GM10248 (cell line): Measurements from ENCODE around the gene GLI1.

Experiments
- CTCF ChIA-PET: fragments of 300-600 bp; sonication (Branson Sonifier 250); formaldehyde crosslinking; extraction: SDS; loops from one replicate; lab custom pipeline; 2021; ENCODE audit warnings: antibody characterized with exemption; lab: Yijun Ruan, JAX
- POLR2A ChIA-PET: fragments of 350-650 bp; sonication (Branson Sonifier 250); formaldehyde crosslinking; extraction: SDS; loops from one replicate; lab custom pipeline; 2020; ENCODE audit warnings: antibody characterized with exemption; lab: Yijun Ruan, JAX
- DNase-seq: peaks from one replicate; pipeline ENCODE4 v3.0.0; 2012; ENCODE audit errors: extremely low spot score
- CTCF ChIP-seq: IDR thresholded peaks from 2 replicates; pipeline ENCODE4 v1.5.1; 2012; ENCODE audit warnings: mild to moderate bottlenecking, low read depth; ENCODE audit errors: extremely low read depth, missing control alignments, control extremely low read depth

Gene GLI1

GRCh38 chr12:57518920-57519795, 59.6 kb downstream of the GLI1 start:
- ChIA-PET CTCF (interaction anchor here (0.6 to 1.5 kb wide), 3 partner anchors 56 to 66 kb away, joined by 3 to 4 read pairs (median 3); no protein-coding TSS in a partner anchor), POLR2A (interaction anchor here (0.7 to 3.7 kb wide), 12 partner anchors 9 to 226 kb away, joined by 3 to 20 read pairs (median 6); partner anchors contain the start of genes ARHGAP9, DCTN2, GLI1 and TSPAN31)
- DNase-seq = no peak
- no peak for TF ChIP-seq CTCF

GRCh38 chr12:57519796-57520052, 60.1 kb downstream of the GLI1 start:
- ChIA-PET CTCF (interaction anchor here (0.9 to 1.5 kb wide), 3 partner anchors 14 to 67 kb away, joined by 3 to 4 read pairs (median 3); no protein-coding TSS in a partner anchor), POLR2A (interaction anchor here (0.5 to 2.1 kb wide), 12 partner anchors 9 to 293 kb away, joined by 3 to 7 read pairs (median 5); partner anchors contain the start of genes ARHGAP9, ARHGEF25, DCTN2 and GLI1)
- no peak for TF ChIP-seq CTCF
- peak; percentile 39 for DNase-seq

- POLR2A ChIA-PET = interaction anchor here (0.5 to 2.1 kb wide), 16 partner anchors 10 to 294 kb away, joined by 3 to 7 read pairs (median 5); partner anchors contain the start of genes ARHGAP9, ARHGEF25, DCTN2 and GLI1
Measured at GRCh38 chr12:57520053-57520818, 60.7 kb downstream of the GLI1 start, which contains the start of gene DDIT3. DDIT3 (minus strand) TSS chr12:57520514; CDS start chr12:57517406, 3,108 bp downstream.

GRCh38 chr12:57521525-57522010, 62.0 kb downstream of the GLI1 start:
- ChIA-PET POLR2A (interaction anchor here (1.2 kb wide), 1 partner anchor 70 kb away, joined by 5 read pairs; the partner anchor contains the start of gene PIP4K2C), CTCF (no interaction called here)
- DNase-seq = no peak
- TF ChIP-seq CTCF = no peak

More at GRCh38 chr12:57520053-57520818, 60.7 kb downstream of the GLI1 start, which contains the start of gene DDIT3:
- CTCF ChIA-PET = interaction anchor here (1.5 kb wide), 2 partner anchors 14 to 67 kb away, joined by 3 read pairs; no protein-coding TSS in a partner anchor
- DNase-seq = peak; percentile 97
- no peak for TF ChIP-seq CTCF
